Vagina (tissue), 2 donors: Measurements from ENCODE around the gene WDR1. TPM values are rescaled to one million over a fixed set of nuclear protein-coding genes. Genes with fewer than 3 reads are reported as not detected.

Source experiments
- DNase-seq, 2 donors: peaks; one replicate each; pipeline ENCODE4 v3.0.0-alpha.2; 2017; ENCODE audit errors: extremely low spot score in 2 of 2
- H3K27ac ChIP-seq: fragments of 200-600 bp; sonication (generic); one replicate; pipeline ENCODE4 v1.5.1; 2019
- H3K27me3 ChIP-seq: fragments of 200-600 bp; sonication (generic); one replicate; pipeline ENCODE4 v1.5.1; 2019
- H3K36me3 ChIP-seq, 2 donors: fragments of 200-600 bp; sonication (generic); one replicate each; pipeline ENCODE4 v1.5.1; 2017 to 2019
- H3K4me1 ChIP-seq: fragments of 200-600 bp; sonication (generic); one replicate; pipeline ENCODE4 v1.5.1; 2019
- H3K4me3 ChIP-seq, 2 donors: fragments of 200-600 bp; sonication (generic); 1 replicate in 1 of 2; 2 replicates in 1 of 2; pipeline ENCODE4 v1.5.1; 2016 to 2019
- H3K9me3 ChIP-seq: fragments of 200-600 bp; sonication (generic); one replicate; pipeline ENCODE4 v1.5.1; 2019
- CTCF ChIP-seq, 3 experiments: fragments of 450-650 bp in 2 of 3; fragments of 200-600 bp in 1 of 3; sonication (generic) in 1 of 3; IDR thresholded peaks; one replicate each; pipeline ENCODE4 v1.5.1; 2017 to 2019; ENCODE audit warnings: antibody characterized with exemption in 3 of 3, mild to moderate bottlenecking in 2 of 3, moderate library complexity in 2 of 3
- POLR2A ChIP-seq, 2 donors: fragments of 450-650 bp; IDR thresholded peaks; one replicate each; pipeline ENCODE4 v1.6.1; 2017; ENCODE audit warnings: antibody characterized with exemption in 2 of 2, mild to moderate bottlenecking in 2 of 2, moderate library complexity in 2 of 2
- POLR2AphosphoS5 ChIP-seq, 2 donors: sonication (generic); formaldehyde crosslinking; IDR thresholded peaks; one replicate each; pipeline ENCODE4 v1.9.0; 2017; ENCODE audit warnings: antibody characterized with exemption in 2 of 2, mild to moderate bottlenecking in 2 of 2, low read depth in 1 of 2; ENCODE audit not compliant: insufficient read depth in 1 of 2
- intact Hi-C: fragments of 100-400 bp; cut with DNase I; formaldehyde crosslinking; loops from one replicate; pipeline ENCODE4 v1.15.1; 2023
- total RNA-seq: library from RNA; depleted of rRNA; stranded (reverse); fragments of >200 nt; gene quantifications from one replicate; pipeline ENCODE4 v1.2.3, GENCODE V29; 2016

WDR1 gene
- total RNA-seq, 1 donor from 2014 or later, result 159 TPM

- H3K4me1 ChIP-seq, result peaks cover 95% of the 10 kb centered on the region
- no peak for TF ChIP-seq POLR2AphosphoS5 (IDR thresholded peaks at IDR 0.05; ENCODE audit: insufficient read depth in 1 of 2, low read depth in 1 of 2)
- TF ChIP-seq POLR2A (IDR thresholded peaks at IDR 0.05), result no peak
- no peak for TF ChIP-seq CTCF (IDR thresholded peaks at IDR 0.05)
- no peak overlapping the region for H3K4me3 ChIP-seq
- H3K9me3 ChIP-seq, result no peaks in the 10 kb centered on the region
- intact Hi-C loops, result no loop called here
- DNase-seq, result no peak
- peaks cover 0 to 61% of the 10 kb centered on the region in 2 donors for H3K36me3 ChIP-seq
- H3K27ac ChIP-seq, result peak overlapping the region; percentile 53
- H3K27me3 ChIP-seq, result no peaks in the 10 kb centered on the region
Observed at GRCh38 chr4:10094841-10095240, 21.8 kb downstream of the WDR1 start.

GRCh38 chr4:10093801-10094552 is 22.6 kb downstream of the WDR1 start:
- H3K27ac ChIP-seq, result peak overlapping the region; percentile 53
- H3K27me3 ChIP-seq, result no peaks in the 10 kb centered on the region
- TF ChIP-seq POLR2AphosphoS5 (IDR thresholded peaks at IDR 0.05; ENCODE audit: insufficient read depth in 1 of 2, low read depth in 1 of 2), result no peak
- TF ChIP-seq POLR2A (IDR thresholded peaks at IDR 0.05), result peak in 1 of 2 donors; percentile 10
- H3K4me1 ChIP-seq, result peaks cover 94% of the 10 kb centered on the region
- no peak overlapping the region for H3K4me3 ChIP-seq
- intact Hi-C loops, result no loop called here
- H3K36me3 ChIP-seq, result peaks cover 0 to 59% of the 10 kb centered on the region in 2 donors
- no peak for DNase-seq
- H3K9me3 ChIP-seq, result no peaks in the 10 kb centered on the region

GRCh38 chr4:10093271-10093621 is 23.4 kb downstream of the WDR1 start:
- Histone ChIP-seq H3K4me3 (no peak overlapping the region), H3K4me1 (peaks cover 92% of the 10 kb centered on the region), H3K36me3 (peaks cover 0 to 59% of the 10 kb centered on the region in 2 donors), H3K27ac (peak overlapping the region; percentile 53), H3K9me3 (no peaks in the 10 kb centered on the region), H3K27me3 (no peaks in the 10 kb centered on the region)
- DNase-seq, result no peak
- intact Hi-C loops, result no loop called here
- TF ChIP-seq POLR2AphosphoS5 (IDR thresholded peaks at IDR 0.05; ENCODE audit: insufficient read depth in 1 of 2, low read depth in 1 of 2), result no peak
- TF ChIP-seq CTCF (IDR thresholded peaks at IDR 0.05), result no peak

- intact Hi-C loops, result no loop called here
- H3K4me1 ChIP-seq, result peaks cover 86% of the 10 kb centered on the region
- peaks cover 0 to 59% of the 10 kb centered on the region in 2 donors for H3K36me3 ChIP-seq
- TF ChIP-seq POLR2AphosphoS5 (IDR thresholded peaks at IDR 0.05; ENCODE audit: insufficient read depth in 1 of 2, low read depth in 1 of 2) (no peak), CTCF (IDR thresholded peaks at IDR 0.05) (no peak), POLR2A (IDR thresholded peaks at IDR 0.05) (no peak)
- no peak for DNase-seq
- no peak overlapping the region for H3K4me3 ChIP-seq
- no peaks in the 10 kb centered on the region for H3K9me3 ChIP-seq
- H3K27ac ChIP-seq, result peak overlapping the region; percentile 53
- no peaks in the 10 kb centered on the region for H3K27me3 ChIP-seq
Observed at GRCh38 chr4:10092481-10093270, 23.9 kb downstream of the WDR1 start.

- intact Hi-C loops, result no loop called here
- H3K4me3 ChIP-seq, result no peak overlapping the region
- H3K9me3 ChIP-seq, result no peaks in the 10 kb centered on the region
- H3K4me1 ChIP-seq, result peaks cover 76% of the 10 kb centered on the region
- H3K27me3 ChIP-seq, result no peaks in the 10 kb centered on the region
- peaks cover 0 to 62% of the 10 kb centered on the region in 2 donors for H3K36me3 ChIP-seq
- TF ChIP-seq POLR2A (IDR thresholded peaks at IDR 0.05) (no peak), CTCF (IDR thresholded peaks at IDR 0.05) (no peak), POLR2AphosphoS5 (IDR thresholded peaks at IDR 0.05; ENCODE audit: insufficient read depth in 1 of 2, low read depth in 1 of 2) (no peak)
- peak overlapping the region; percentile 53 for H3K27ac ChIP-seq
- no peak for DNase-seq
Observed at GRCh38 chr4:10091531-10092181, 24.9 kb downstream of the WDR1 start.
